Neutrophil (primary cell): ENCODE results near the gene AQP6.

Source experiments
- H3K27ac ChIP-seq: fragments of 200-600 bp; sonication (generic); 2 replicates; pipeline ENCODE4 v1.5.1; 2016; ENCODE audit warnings: mild to moderate bottlenecking, moderate library complexity
- H3K27me3 ChIP-seq: fragments of 200-600 bp; sonication (generic); 2 replicates; pipeline ENCODE4 v1.6.0; 2016; ENCODE audit warnings: mild to moderate bottlenecking
- H3K36me3 ChIP-seq: fragments of 200-600 bp; sonication (generic); 2 replicates; pipeline ENCODE4 v1.5.1; 2017
- H3K4me1 ChIP-seq, 2 experiments: fragments of 200-600 bp in 1 of 2; sonication (generic) in 1 of 2; 1 replicate in 1 of 2; 2 replicates in 1 of 2; pipeline versions ENCODE4 v1.5.1 to v1.6.1; 2013 to 2016; ENCODE audit warnings: low read depth in 1 of 2, low read length in 1 of 2, mild to moderate bottlenecking in 1 of 2, moderate library complexity in 1 of 2; ENCODE audit not compliant: control insufficient read depth in 1 of 2, insufficient read depth in 1 of 2
- H3K4me3 ChIP-seq, 2 experiments: fragments of 200-600 bp in 1 of 2; sonication (generic) in 1 of 2; 1 replicate in 1 of 2; 2 replicates in 1 of 2; pipeline ENCODE4 v1.5.1; 2013 to 2016; ENCODE audit warnings: low read depth in 1 of 2, low read length in 1 of 2, mild to moderate bottlenecking in 1 of 2, moderate library complexity in 1 of 2
- H3K9me3 ChIP-seq: fragments of 200-600 bp; sonication (generic); 2 replicates; pipeline ENCODE4 v1.5.1; 2016
- TF ChIP-seq, protein P1 (sequence below): fragments of 200-600 bp; sonication (generic); IDR thresholded peaks from 2 replicates; pipeline ENCODE4 v1.5.1; 2016; ENCODE audit warnings: antibody characterized with exemption

AQP6 gene

DNA sequence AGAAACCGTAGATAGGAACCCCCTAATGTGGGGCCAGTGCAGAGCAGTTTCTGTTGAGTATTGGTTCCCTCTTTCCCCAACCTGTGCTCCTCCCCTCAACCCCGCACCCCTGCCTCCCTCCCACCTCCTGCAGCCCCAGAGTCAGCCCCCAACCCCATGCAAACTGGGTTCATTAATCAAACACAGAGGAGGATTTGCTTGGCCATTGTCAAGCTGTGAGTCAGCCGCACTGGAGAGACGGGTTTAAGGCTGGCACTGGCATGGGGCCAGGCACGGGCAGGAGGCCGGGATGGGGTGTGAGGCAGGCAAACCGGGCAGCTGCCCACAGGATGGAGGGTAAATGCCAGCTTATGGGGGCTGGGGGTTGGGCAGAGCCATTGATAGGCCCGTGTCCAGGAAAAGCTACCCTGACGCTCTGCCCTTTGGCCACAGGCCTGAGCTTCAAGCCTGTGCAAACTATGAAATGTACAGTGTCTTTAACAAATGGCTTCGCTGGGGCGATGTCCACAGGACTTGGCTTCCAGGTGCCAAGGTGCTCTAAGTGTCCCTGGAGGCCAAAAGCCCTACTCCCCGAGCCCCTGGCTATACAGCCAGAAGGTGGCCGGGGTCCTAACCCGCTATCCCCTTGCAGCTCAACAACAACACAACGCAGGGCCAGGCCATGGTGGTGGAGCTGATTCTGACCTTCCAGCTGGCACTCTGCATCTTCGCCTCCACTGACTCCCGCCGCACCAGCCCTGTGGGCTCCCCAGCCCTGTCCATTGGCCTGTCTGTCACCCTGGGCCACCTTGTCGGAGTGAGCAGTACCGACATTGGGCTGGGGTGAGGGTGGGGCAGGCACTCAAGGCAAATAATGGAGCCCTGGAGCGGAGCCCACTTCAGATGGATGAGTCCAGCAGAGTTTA, 9.6 kb upstream of the AQP6 start:
- TF ChIP-seq, protein P1, sequence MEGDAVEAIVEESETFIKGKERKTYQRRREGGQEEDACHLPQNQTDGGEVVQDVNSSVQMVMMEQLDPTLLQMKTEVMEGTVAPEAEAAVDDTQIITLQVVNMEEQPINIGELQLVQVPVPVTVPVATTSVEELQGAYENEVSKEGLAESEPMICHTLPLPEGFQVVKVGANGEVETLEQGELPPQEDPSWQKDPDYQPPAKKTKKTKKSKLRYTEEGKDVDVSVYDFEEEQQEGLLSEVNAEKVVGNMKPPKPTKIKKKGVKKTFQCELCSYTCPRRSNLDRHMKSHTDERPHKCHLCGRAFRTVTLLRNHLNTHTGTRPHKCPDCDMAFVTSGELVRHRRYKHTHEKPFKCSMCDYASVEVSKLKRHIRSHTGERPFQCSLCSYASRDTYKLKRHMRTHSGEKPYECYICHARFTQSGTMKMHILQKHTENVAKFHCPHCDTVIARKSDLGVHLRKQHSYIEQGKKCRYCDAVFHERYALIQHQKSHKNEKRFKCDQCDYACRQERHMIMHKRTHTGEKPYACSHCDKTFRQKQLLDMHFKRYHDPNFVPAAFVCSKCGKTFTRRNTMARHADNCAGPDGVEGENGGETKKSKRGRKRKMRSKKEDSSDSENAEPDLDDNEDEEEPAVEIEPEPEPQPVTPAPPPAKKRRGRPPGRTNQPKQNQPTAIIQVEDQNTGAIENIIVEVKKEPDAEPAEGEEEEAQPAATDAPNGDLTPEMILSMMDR, result no peak
- H3K36me3 ChIP-seq, result no peaks in the 10 kb centered on the region
- H3K27me3 ChIP-seq, result peaks cover 96% of the 10 kb centered on the region
- no peak overlapping the region for H3K27ac ChIP-seq
- no peaks in the 10 kb centered on the region for H3K9me3 ChIP-seq
- peaks cover 10% of the 10 kb centered on the region in 2 experiments for H3K4me1 ChIP-seq
- H3K4me3 ChIP-seq, result no peak overlapping the region

DNA sequence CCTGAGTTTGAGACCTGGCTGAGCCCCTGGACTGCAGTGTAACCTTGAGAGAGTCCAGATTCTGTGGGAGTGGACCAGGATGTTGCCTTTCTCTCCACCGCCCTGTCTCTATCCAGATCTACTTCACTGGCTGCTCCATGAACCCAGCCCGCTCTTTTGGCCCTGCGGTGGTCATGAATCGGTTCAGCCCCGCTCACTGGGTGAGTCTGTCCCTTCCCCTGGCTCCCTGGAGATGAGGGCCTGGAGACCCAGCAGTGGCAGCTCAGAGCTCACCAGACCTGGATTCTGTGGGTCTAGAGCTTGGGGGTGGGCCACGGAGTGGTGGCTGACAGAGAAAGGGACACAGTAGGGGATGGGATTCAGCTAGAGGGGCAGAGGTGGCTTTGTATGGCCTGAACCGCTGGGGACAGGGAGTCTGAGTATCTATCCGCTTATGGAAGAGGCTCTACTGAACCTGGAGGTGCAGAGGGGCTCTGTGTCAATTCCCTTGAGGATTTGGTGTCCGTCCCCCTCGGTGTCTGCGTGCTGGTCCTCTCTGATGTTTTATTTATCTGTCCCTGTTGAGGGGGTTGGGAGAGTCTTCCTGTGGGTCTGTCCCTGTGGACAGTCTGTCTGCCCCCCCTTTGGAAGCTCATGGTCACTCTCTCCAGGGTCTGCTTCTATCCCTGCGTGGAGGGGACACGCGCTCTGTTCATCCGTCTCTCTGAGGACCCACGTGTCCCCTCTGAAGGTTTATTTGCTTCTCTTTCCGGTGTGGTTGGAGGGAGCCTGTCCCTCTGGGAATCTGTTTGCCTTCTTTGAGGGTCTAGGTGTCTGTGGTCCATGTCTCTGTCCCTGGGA, 8.6 kb upstream of the AQP6 start:
- no peaks in the 10 kb centered on the region for H3K9me3 ChIP-seq
- no peaks in the 10 kb centered on the region for H3K36me3 ChIP-seq
- peaks cover 96% of the 10 kb centered on the region for H3K27me3 ChIP-seq
- H3K4me1 ChIP-seq, result peaks cover 10 to 16% of the 10 kb centered on the region in 2 experiments
- H3K4me3 ChIP-seq, result no peak overlapping the region
- no peak overlapping the region for H3K27ac ChIP-seq
- TF ChIP-seq, protein P1, result no peak

DNA sequence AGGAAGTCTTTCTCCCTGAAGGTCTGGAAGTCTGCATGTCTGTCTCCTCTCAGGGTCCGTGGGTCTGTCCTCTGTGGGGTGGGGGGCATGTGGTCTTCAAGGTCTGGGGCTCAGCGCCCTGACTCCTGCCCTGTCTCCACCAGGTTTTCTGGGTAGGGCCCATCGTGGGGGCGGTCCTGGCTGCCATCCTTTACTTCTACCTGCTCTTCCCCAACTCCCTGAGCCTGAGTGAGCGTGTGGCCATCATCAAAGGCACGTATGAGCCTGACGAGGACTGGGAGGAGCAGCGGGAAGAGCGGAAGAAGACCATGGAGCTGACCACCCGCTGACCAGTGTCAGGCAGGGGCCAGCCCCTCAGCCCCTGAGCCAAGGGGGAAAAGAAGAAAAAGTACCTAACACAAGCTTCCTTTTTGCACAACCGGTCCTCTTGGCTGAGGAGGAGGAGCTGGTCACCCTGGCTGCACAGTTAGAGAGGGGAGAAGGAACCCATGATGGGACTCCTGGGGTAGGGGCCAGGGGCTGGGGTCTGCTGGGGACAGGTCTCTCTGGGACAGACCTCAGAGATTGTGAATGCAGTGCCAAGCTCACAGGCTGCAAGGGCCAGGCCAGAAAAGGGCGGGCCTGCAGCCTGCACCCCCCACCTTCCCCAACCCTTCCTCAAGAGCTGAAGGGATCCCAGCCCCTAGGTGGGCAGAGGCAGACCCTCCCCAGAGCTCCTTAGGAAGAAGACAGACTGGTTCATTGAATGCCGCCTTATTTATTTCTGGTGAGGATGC, 7.7 kb upstream of the AQP6 start:
- Histone ChIP-seq H3K4me1 (peaks cover 10 to 22% of the 10 kb centered on the region in 2 experiments), H3K27me3 (peaks cover 95% of the 10 kb centered on the region), H3K27ac (no peak overlapping the region), H3K9me3 (no peaks in the 10 kb centered on the region), H3K36me3 (no peaks in the 10 kb centered on the region), H3K4me3 (no peak overlapping the region)
- TF ChIP-seq, protein P1, result no peak

DNA sequence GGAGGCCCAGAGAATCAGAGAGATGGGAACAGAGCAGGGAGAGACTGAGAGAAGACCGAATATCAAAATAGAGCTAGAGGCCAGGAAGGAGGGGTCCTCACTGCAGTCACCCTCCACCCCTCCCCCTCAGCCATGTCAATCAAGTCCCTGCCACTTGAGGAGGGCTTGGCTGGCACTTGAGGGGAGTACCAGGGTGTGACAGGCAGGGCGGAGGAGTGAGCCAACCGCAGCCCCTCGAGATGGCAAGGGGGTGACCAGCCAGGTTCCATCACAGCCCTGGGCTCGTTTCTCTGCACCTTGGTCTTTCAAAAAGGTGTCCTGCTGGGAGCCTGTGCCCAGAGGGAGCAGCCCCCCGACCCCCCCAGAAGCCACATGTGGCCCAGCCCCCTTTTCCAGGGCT, 6.9 kb upstream of the AQP6 start:
- Histone ChIP-seq H3K27me3 (peaks cover 95% of the 10 kb centered on the region), H3K36me3 (no peaks in the 10 kb centered on the region), H3K4me1 (peaks cover 10 to 22% of the 10 kb centered on the region in 2 experiments), H3K4me3 (no peak overlapping the region), H3K27ac (no peak overlapping the region), H3K9me3 (no peaks in the 10 kb centered on the region)
- TF ChIP-seq, protein P1, result no peak

DNA sequence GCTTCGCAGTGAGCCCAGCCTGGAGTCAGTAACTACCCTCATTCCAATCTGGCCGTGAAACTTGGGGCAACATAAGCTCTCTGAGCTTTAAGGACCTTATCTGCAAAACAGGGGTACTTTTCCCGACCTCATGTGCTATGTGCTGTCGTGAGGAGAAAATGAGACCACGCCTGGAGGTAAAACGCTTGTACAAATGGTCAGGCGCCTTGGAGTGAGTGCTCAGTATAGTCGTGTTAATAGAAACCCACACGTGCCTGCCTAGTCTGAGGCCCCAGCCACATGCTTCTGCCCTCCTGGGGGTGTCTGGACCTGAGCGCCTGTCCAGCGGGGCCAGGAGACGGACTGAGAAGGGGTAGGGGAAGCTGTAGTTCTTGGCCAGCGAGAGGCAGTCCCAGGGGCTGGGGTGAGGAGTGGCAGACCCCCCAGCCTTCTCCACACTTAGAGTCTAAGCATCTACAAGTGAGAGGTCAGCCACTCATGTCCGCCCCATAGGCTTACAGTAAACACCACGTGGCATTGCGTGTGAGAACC, 6.2 kb upstream of the AQP6 start:
- Histone ChIP-seq H3K9me3 (no peaks in the 10 kb centered on the region), H3K27me3 (peaks cover 95% of the 10 kb centered on the region), H3K36me3 (no peaks in the 10 kb centered on the region), H3K27ac (no peak overlapping the region), H3K4me3 (no peak overlapping the region), H3K4me1 (peaks cover 10 to 22% of the 10 kb centered on the region in 2 experiments)
- TF ChIP-seq, protein P1, result no peak
